Astrocyte (in vitro differentiated cells and primary cell): ENCODE measurements around the gene CRELD2.

Experiments used
- EZH2 ChIP-seq: IDR thresholded peaks from 2 replicates; pipeline ENCODE4 v1.6.1; 2012; ENCODE audit warnings: mild to moderate bottlenecking, low read length, inconsistent platforms; ENCODE audit not compliant: insufficient read depth
- TF ChIP-seq, protein P1 (sequence below): IDR thresholded peaks from 2 replicates; pipeline ENCODE4 v1.5.1; 2011; ENCODE audit warnings: low read depth, mild to moderate bottlenecking, inconsistent platforms, low read length, moderate library complexity; ENCODE audit not compliant: insufficient read depth

DNA sequence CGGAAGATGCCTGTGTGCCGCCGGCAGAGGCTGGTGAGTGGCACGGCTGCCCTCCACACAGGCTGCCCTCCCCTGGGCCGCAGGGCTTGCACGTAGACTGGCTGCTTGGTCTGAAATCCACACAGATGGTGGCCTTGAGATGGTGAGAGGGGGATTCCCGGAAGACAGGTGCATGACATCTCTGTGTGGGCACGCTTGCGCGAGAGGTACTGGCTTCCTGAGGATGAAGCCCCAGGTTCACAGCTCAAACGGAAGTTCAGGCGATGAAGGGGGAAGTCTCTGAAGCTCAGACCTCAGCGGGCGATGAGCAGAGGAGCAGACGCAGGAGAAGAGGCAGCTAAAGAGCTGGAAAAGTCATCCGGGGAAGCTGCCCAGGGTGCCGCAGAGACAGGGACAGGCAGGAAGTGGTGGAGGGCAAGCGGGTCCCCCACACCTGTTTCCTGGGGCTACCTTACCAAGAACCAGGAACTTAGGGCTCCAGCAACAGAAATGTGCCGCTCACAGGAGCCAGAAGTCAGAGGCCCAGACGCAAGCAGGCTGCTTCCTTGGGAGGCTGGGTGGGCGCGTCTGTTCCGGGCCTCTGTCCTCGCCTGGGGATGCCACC is 7.2 kb downstream of the CRELD2 start:
- TF ChIP-seq, protein P1, sequence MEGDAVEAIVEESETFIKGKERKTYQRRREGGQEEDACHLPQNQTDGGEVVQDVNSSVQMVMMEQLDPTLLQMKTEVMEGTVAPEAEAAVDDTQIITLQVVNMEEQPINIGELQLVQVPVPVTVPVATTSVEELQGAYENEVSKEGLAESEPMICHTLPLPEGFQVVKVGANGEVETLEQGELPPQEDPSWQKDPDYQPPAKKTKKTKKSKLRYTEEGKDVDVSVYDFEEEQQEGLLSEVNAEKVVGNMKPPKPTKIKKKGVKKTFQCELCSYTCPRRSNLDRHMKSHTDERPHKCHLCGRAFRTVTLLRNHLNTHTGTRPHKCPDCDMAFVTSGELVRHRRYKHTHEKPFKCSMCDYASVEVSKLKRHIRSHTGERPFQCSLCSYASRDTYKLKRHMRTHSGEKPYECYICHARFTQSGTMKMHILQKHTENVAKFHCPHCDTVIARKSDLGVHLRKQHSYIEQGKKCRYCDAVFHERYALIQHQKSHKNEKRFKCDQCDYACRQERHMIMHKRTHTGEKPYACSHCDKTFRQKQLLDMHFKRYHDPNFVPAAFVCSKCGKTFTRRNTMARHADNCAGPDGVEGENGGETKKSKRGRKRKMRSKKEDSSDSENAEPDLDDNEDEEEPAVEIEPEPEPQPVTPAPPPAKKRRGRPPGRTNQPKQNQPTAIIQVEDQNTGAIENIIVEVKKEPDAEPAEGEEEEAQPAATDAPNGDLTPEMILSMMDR = no peak
- TF ChIP-seq EZH2 = no peak
